ENCODE results near the gene REXO2.

The REXO2 gene

GRCh38 chr11:114440971-114441763 lies 1.9 kb downstream of the REXO2 start:
- no peak for DNase-seq (ENCODE audit: low read depth in 2 of 2, low spot score in 1 of 2)

GRCh38 chr11:114441921-114442320 lies 2.7 kb downstream of the REXO2 start:
- DNase-seq (ENCODE audit: low read depth in 2 of 2, low spot score in 1 of 2): no peak

GRCh38 chr11:114442536-114442935 lies 3.3 kb downstream of the REXO2 start:
- DNase-seq (ENCODE audit: low read depth in 2 of 2, low spot score in 1 of 2): no peak

- DNase-seq (ENCODE audit: low read depth in 2 of 2, low spot score in 1 of 2): no peak
Observed at GRCh38 chr11:114447444-114447843, 8.2 kb downstream of the REXO2 start.

- DNase-seq (ENCODE audit: low read depth in 2 of 2, low spot score in 1 of 2): no peak
Observed at GRCh38 chr11:114447892-114448291, 8.6 kb downstream of the REXO2 start.

GRCh38 chr11:114448749-114449482 lies 9.6 kb downstream of the REXO2 start:
- no peak for DNase-seq (ENCODE audit: low read depth in 2 of 2, low spot score in 1 of 2)

- DNase-seq (ENCODE audit: low read depth in 2 of 2, low spot score in 1 of 2): no peak
Observed at GRCh38 chr11:114449845-114450244, 10.6 kb downstream of the REXO2 start.

- no peak for DNase-seq (ENCODE audit: low read depth in 2 of 2, low spot score in 1 of 2)
Observed at GRCh38 chr11:114452399-114452798, 13.1 kb downstream of the REXO2 start.

- DNase-seq (ENCODE audit: low read depth in 2 of 2, low spot score in 1 of 2): no peak
Observed at GRCh38 chr11:114463999-114464398, 24.7 kb downstream of the REXO2 start.

- no peak for DNase-seq (ENCODE audit: low read depth in 2 of 2, low spot score in 1 of 2)
Observed at GRCh38 chr11:114466742-114467141, 27.5 kb downstream of the REXO2 start.

GRCh38 chr11:114472661-114473060 lies 33.4 kb downstream of the REXO2 start:
- DNase-seq (ENCODE audit: low read depth in 2 of 2, low spot score in 1 of 2): no peak

GRCh38 chr11:114478001-114478410 lies 38.7 kb downstream of the REXO2 start:
- no peak for DNase-seq (ENCODE audit: low read depth in 2 of 2, low spot score in 1 of 2)

- no peak for DNase-seq (ENCODE audit: low read depth in 2 of 2, low spot score in 1 of 2)
Observed at GRCh38 chr11:114478768-114479167, 39.5 kb downstream of the REXO2 start.

GRCh38 chr11:114479331-114479730 lies 40.1 kb downstream of the REXO2 start:
- no peak for DNase-seq (ENCODE audit: low read depth in 2 of 2, low spot score in 1 of 2)

- no peak for DNase-seq (ENCODE audit: low read depth in 2 of 2, low spot score in 1 of 2)
Observed at GRCh38 chr11:114482114-114482513, 42.8 kb downstream of the REXO2 start.

- DNase-seq (ENCODE audit: low read depth in 2 of 2, low spot score in 1 of 2): no peak
Observed at GRCh38 chr11:114483929-114484328, 44.7 kb downstream of the REXO2 start.

- DNase-seq (ENCODE audit: low read depth in 2 of 2, low spot score in 1 of 2): no peak
Observed at GRCh38 chr11:114496915-114497314, 57.6 kb downstream of the REXO2 start.

- no peak for DNase-seq (ENCODE audit: low read depth in 2 of 2, low spot score in 1 of 2)
Observed at GRCh38 chr11:114499756-114500155, 60.5 kb downstream of the REXO2 start.
